Kidney (tissue), 14 donors: ENCODE results near the gene RNF112. TPM values are rescaled to one million over a fixed set of nuclear protein-coding genes. Genes with fewer than 3 reads are reported as not detected.

Experiments used
- DNase-seq, 5 donors: peaks; one replicate each; pipeline ENCODE4 v3.0.0-alpha.2; 2013 to 2020
- FAIRE-seq: peaks from 2 replicates; lab custom pipeline; 2012; peaks lifted over from hg19 to GRCh38; lab: Jason Lieb, UNC
- H3K27ac ChIP-seq, 2 donors: one replicate each; pipeline ENCODE4 v1.7.0; 2013; ENCODE audit warnings: low read depth in 2 of 2, low read length in 2 of 2, inconsistent platforms in 1 of 2
- H3K27me3 ChIP-seq: one replicate; pipeline ENCODE4 v1.7.1; 2013; ENCODE audit warnings: low read length, inconsistent platforms; ENCODE audit not compliant: control insufficient read depth, insufficient read depth
- H3K36me3 ChIP-seq, 3 donors: one replicate each; pipeline versions ENCODE4 v1.7.0 to v1.7.1; 2013; ENCODE audit warnings: low read length in 3 of 3, control low read depth in 1 of 3, inconsistent platforms in 1 of 3; ENCODE audit not compliant: insufficient read depth in 3 of 3, control insufficient read depth in 2 of 3
- H3K4me1 ChIP-seq, 3 donors: one replicate each; pipeline versions ENCODE4 v1.7.0 to v1.7.1; 2013; ENCODE audit warnings: low read length in 3 of 3, inconsistent platforms in 1 of 3, low read depth in 1 of 3; ENCODE audit not compliant: control insufficient read depth in 2 of 3, insufficient read depth in 2 of 3
- H3K4me3 ChIP-seq, 3 donors: one replicate each; pipeline versions ENCODE4 v1.7.0 to v1.8.1; 2013; ENCODE audit warnings: low read length in 3 of 3, control low read depth in 1 of 3, inconsistent platforms in 1 of 3
- H3K9ac ChIP-seq, 3 donors: one replicate each; pipeline versions ENCODE4 v1.7.0 to v1.7.1; 2013; ENCODE audit warnings: low read length in 3 of 3, control low read depth in 1 of 3, inconsistent platforms in 1 of 3
- H3K9me3 ChIP-seq, 3 donors: one replicate each; pipeline versions ENCODE4 v1.7.0 to v1.7.1; 2013; ENCODE audit warnings: low read length in 3 of 3, control low read depth in 1 of 3, inconsistent platforms in 1 of 3; ENCODE audit not compliant: control insufficient read depth in 2 of 3, insufficient read depth in 1 of 3
- CTCF ChIP-seq: IDR thresholded peaks from 3 replicates; pipeline ENCODE4 v1.5.1; 2012; ENCODE audit warnings: mild to moderate bottlenecking, moderate library complexity, borderline replicate concordance; ENCODE audit not compliant: insufficient read depth; ENCODE audit errors: extremely low read depth
- intact Hi-C: fragments of 100-400 bp; cut with DNase I; formaldehyde crosslinking; loops from one replicate; pipeline ENCODE4 v1.11.1; 2022
- polyA plus RNA-seq: library from polyadenylated mRNA; stranded (reverse); fragments of 350-450 nt; fragmentation: Illumina TruSeq; extraction: RNeasy Lipid Tissue Mini Kit (QIAGEN cat#74804); gene quantifications from one replicate; pipeline ENCODE4 v1.2.3, GENCODE V29; 2014; ENCODE audit warnings: low read depth, low replicate concordance; ENCODE audit not compliant: insufficient read depth
- total RNA-seq: library from RNA; stranded (reverse); fragmentation: NEBNext Ultra II Directional; extraction: Animal tissue kit (Norgen Biotek cat#: 25700); gene quantifications from one replicate; pipeline ENCODE4 v1.2.1, GENCODE V29; 2021
- donor health status: control.
- donor health status: control.
- donor health status: control.
- donor health status: control.
- donor health status: control.
- donor health status: DM: yes; HTN: yes; CAD: no.
- donor health status: Normal renal cell carcinoma (clear cell type).

RNF112 gene
- total and polyA plus RNA-seq, 2 donors from 2014 or later: 0.99 to 7.3 TPM

- DNase-seq: peak; percentile 83 to 95 (median 85)
- Histone ChIP-seq H3K4me1 (peaks cover 0 to 23% (median 4%) of the 10 kb centered on the region in 3 donors), H3K27me3 (no peaks in the 10 kb centered on the region), H3K9me3 (no peaks in the 10 kb centered on the region), H3K4me3 (peak overlapping the region in 1 of 3 donors; percentile 40), H3K9ac (no peak overlapping the region), H3K36me3 (peaks cover 9 to 23% (median 20%) of the 10 kb centered on the region in 3 donors), H3K27ac (peak overlapping the region; percentile 49 to 70)
- intact Hi-C loops: no loop called here
- FAIRE-seq: no peak
- no peak for TF ChIP-seq CTCF
Measured at GRCh38 chr17:19384723-19385391, 26.2 kb upstream of the RNF112 start.

- Histone ChIP-seq H3K9ac (no peak overlapping the region), H3K27me3 (no peaks in the 10 kb centered on the region), H3K27ac (no peak overlapping the region), H3K4me3 (no peak overlapping the region), H3K36me3 (peaks cover 3 to 17% (median 13%) of the 10 kb centered on the region in 3 donors), H3K9me3 (no peaks in the 10 kb centered on the region), H3K4me1 (peaks cover 0 to 23% (median 4%) of the 10 kb centered on the region in 3 donors)
- DNase-seq (peak in 2 of 5 donors; percentile 51 to 54), FAIRE-seq (no peak)
- intact Hi-C loops: no loop called here
- TF ChIP-seq CTCF: no peak
Measured at GRCh38 chr17:19385521-19385983, 25.5 kb upstream of the RNF112 start.

- no peak for TF ChIP-seq CTCF
- Histone ChIP-seq H3K27ac (peak overlapping the region; percentile 22 to 70), H3K4me1 (peaks cover 0 to 23% (median 4%) of the 10 kb centered on the region in 3 donors), H3K36me3 (peaks cover 0 to 9% (median 8%) of the 10 kb centered on the region in 3 donors), H3K9ac (peak overlapping the region in 1 of 3 donors; percentile 43), H3K4me3 (peak overlapping the region in 1 of 3 donors; percentile 67), H3K27me3 (no peaks in the 10 kb centered on the region), H3K9me3 (no peaks in the 10 kb centered on the region)
- intact Hi-C loops: no loop called here
- no peak for FAIRE-seq
- peak in 2 of 5 donors; percentile 66 to 86 for DNase-seq
Measured at GRCh38 chr17:19386051-19386929, 24.7 kb upstream of the RNF112 start.
